ENCODE results near the gene CBY2. TPM values are rescaled to one million over a fixed set of nuclear protein-coding genes. Genes with fewer than 3 reads are reported as not detected.

Gene CBY2
- total RNA-seq, 4 donors from 2014 or later: not detected

DNA sequence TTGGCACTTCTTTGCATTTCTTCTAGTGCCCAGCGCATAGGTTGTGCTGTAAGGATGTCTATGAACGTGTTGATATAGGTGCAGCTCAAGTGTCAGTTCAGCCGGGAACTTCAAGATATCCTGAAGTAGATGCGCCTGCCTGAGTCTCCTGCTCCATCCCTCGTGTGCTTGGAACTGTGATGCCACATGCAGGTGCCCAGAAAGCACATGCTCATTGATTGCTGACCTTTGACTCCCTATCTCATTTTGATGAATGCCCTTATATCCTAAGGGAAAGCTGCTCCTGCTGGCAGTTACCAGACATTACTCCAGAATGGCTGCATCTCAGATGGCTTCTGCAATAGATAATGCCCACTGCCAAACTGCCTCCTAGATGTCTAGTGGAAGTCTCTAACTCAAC lies 40.9 kb downstream of the CBY2 start:
- no peak overlapping the region for H3K4me3 ChIP-seq
- intact Hi-C loops (cut with DNase I; ENCODE audit: low total_unique reads): no loop called here
- H3K9me3 ChIP-seq: no peaks in the 10 kb centered on the region
- H3K27me3 ChIP-seq: no peaks in the 10 kb centered on the region
- no peaks in the 10 kb centered on the region for H3K36me3 ChIP-seq
- TF ChIP-seq POLR2A (IDR thresholded peaks at IDR 0.05): no peak
- no peak overlapping the region for H3K27ac ChIP-seq
- H3K4me1 ChIP-seq: no peaks in the 10 kb centered on the region
- DNase-seq: no peak

DNA sequence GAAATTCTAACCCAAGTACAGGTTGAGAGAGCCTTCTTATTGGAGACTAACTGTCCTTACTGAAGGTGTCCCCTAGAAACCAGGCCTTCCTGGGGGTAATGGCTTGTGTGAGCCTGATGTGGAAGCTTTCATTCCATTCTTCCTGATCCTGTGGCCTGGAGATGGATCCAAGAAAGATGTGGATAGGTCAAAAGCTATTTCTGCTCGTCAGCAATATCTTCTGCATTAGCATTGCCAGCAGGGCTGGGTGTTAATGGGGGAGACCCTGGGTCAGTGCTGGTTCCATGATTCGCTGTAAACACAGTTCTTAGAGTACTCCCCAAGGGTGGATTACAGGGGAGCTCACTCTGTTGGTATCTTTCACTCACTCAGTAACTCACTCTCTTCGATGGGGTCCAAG lies 42.9 kb downstream of the CBY2 start:
- Histone ChIP-seq H3K27me3 (no peaks in the 10 kb centered on the region), H3K4me3 (no peak overlapping the region), H3K9me3 (no peaks in the 10 kb centered on the region), H3K4me1 (no peaks in the 10 kb centered on the region), H3K36me3 (no peaks in the 10 kb centered on the region), H3K27ac (no peak overlapping the region)
- TF ChIP-seq POLR2A (IDR thresholded peaks at IDR 0.05): no peak
- TF ChIP-seq, protein P1, sequence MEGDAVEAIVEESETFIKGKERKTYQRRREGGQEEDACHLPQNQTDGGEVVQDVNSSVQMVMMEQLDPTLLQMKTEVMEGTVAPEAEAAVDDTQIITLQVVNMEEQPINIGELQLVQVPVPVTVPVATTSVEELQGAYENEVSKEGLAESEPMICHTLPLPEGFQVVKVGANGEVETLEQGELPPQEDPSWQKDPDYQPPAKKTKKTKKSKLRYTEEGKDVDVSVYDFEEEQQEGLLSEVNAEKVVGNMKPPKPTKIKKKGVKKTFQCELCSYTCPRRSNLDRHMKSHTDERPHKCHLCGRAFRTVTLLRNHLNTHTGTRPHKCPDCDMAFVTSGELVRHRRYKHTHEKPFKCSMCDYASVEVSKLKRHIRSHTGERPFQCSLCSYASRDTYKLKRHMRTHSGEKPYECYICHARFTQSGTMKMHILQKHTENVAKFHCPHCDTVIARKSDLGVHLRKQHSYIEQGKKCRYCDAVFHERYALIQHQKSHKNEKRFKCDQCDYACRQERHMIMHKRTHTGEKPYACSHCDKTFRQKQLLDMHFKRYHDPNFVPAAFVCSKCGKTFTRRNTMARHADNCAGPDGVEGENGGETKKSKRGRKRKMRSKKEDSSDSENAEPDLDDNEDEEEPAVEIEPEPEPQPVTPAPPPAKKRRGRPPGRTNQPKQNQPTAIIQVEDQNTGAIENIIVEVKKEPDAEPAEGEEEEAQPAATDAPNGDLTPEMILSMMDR (IDR thresholded peaks at IDR 0.05): no peak
- no peak for DNase-seq
- intact Hi-C loops (cut with DNase I; ENCODE audit: low total_unique reads): no loop called here

DNA sequence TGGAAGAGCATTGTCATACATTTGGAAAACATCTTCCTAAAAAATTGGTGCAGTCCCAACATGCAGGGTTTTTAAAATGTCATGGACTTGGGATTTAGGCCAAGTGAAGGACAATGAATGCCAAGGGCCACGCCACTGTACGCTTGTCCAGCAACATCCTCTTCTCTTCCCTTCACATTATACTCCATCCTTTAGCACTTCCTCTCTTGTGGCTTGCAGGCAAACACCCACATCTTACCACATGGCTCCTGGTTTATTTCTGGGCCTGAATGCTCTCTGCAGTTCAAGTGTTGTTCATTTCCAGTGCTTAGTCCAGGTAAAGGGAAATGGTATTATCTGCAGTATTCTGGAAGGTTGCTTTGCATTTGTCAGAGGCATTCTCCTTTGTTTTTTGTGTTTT lies 45.0 kb downstream of the CBY2 start:
- Histone ChIP-seq H3K36me3 (no peaks in the 10 kb centered on the region), H3K27me3 (no peaks in the 10 kb centered on the region), H3K4me1 (no peaks in the 10 kb centered on the region), H3K9me3 (no peaks in the 10 kb centered on the region), H3K27ac (no peak overlapping the region), H3K4me3 (no peak overlapping the region)
- no peak for DNase-seq
- TF ChIP-seq POLR2A (IDR thresholded peaks at IDR 0.05): no peak
- TF ChIP-seq, protein P1 (IDR thresholded peaks at IDR 0.05): no peak
- intact Hi-C loops (cut with DNase I; ENCODE audit: low total_unique reads): no loop called here

DNA sequence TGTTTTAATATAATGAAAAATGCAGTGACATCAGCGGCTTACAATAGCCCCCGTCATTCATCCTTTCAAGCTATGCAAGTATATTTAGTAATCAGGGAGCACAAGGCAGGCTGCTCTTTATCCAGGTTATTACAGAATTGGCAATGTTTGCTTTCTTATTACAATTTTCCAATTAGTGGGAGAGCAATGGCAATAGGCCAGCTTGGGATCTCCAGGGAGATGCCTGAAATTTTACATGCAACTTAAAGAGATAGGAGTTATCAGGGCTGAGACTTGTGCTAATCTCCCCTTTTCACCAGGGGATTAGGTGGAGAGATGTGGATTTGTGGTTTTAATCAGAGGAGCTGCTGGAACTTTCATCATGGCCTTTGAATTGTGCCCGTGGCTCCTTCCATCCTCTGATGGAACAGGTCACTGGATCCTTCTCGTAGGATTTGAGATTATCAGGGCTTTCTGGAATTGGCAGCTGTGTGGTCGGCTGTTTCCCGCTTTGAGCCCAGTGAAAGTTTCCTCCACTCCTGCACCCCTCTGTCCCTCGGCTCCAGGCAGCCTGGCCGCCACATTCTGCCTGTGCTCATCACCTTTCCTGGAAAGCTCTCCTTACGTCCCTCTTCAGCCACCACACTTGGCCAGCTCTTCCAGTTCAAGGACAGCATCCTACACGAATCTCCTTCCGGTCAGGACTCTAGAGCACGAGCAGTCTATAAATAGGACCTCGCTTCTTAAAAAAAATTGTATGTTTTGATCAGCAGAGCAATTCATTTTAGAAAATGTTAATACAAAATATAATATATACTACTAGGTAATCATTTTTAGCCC lies 47.0 kb downstream of the CBY2 start:
- no peaks in the 10 kb centered on the region for H3K4me1 ChIP-seq

DNA sequence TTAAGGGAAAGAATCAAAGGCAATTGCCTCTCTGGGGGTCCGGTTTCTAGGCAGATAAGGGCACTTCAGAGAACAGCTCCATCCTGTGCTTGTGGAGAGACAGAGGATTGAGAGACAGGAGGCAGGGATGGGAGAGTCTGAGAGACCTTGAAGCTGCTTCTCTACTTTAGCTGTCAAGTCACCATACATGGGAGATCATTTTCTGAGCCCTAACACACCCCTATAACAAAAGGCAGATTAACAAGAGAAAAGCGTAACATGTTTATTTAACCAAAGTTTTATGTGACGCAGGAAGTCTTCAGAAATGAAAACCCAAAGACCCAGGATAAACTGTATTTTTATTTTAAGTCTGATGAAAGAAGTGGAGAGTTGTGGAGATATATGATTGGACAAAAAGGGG lies 48.4 kb downstream of the CBY2 start:
- Histone ChIP-seq H3K9me3 (no peaks in the 10 kb centered on the region), H3K27ac (no peak overlapping the region), H3K27me3 (no peaks in the 10 kb centered on the region), H3K4me3 (no peak overlapping the region), H3K4me1 (no peaks in the 10 kb centered on the region), H3K36me3 (no peaks in the 10 kb centered on the region)
- TF ChIP-seq, protein P1 (IDR thresholded peaks at IDR 0.05): no peak
- TF ChIP-seq POLR2A (IDR thresholded peaks at IDR 0.05): no peak
- intact Hi-C loops (cut with DNase I; ENCODE audit: low total_unique reads): no loop called here
- DNase-seq: no peak

More for the DNA sequence above, 47.0 kb downstream of the CBY2 start:
- H3K9me3 ChIP-seq: no peaks in the 10 kb centered on the region
- intact Hi-C loops (cut with DNase I; ENCODE audit: low total_unique reads): no loop called here
- no peak overlapping the region for H3K27ac ChIP-seq
- no peak overlapping the region for H3K4me3 ChIP-seq
- TF ChIP-seq, protein P1 (IDR thresholded peaks at IDR 0.05): no peak
- TF ChIP-seq POLR2A (IDR thresholded peaks at IDR 0.05): no peak
- no peak for DNase-seq
- no peaks in the 10 kb centered on the region for H3K27me3 ChIP-seq
- no peaks in the 10 kb centered on the region for H3K36me3 ChIP-seq
